Measurements from ENCODE around the gene AZU1. TPM values are rescaled to one million over a fixed set of nuclear protein-coding genes. Genes with fewer than 3 reads are reported as not detected.

AZU1 gene
- total RNA-seq, 1 donor from 2014 or later = 0.75 TPM

DNA sequence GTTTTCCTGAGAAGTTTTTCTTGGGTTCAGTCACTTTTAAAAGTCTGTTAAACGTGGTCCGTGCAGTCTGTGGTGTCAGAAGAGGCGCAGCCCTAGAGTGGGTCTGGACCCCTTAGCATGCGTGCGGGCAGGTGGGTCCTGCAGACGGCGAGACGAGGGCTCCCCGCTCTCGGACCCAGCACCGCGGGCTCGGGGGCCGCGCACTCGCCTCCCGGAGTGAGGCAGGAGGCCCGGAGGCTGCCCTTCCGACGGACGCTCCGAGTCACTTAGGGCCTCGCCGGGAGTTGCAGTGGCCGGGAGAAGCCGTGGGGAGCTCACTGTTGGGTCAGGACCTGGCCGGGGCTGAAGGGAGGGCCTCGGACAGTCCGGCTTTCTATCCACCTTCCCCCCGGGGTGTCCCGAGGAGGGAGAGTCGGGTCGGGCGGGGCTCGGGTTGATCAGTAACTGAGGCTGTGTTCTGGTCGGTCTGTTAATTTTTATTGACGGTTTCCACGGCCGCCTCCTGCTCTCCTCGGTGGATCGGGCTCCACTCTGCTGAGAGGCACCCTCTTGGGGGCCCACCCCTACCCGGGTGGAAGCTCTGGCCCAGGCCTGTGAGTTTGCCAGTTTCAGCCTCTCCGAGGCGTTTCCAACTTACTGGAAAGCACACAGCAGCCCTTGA is 29.1 kb upstream of the AZU1 start:
- no peak for DNase-seq
- Histone ChIP-seq H3K4me3 (peak overlapping the region; percentile 83), H3K4me1 (peaks cover 55% of the 10 kb centered on the region), H3K9me3 (no peaks in the 10 kb centered on the region), H3K36me3 (peaks cover 37% of the 10 kb centered on the region), H3K27ac (peak overlapping the region; percentile 85), H3K27me3 (no peaks in the 10 kb centered on the region)
- TF ChIP-seq, protein P1, sequence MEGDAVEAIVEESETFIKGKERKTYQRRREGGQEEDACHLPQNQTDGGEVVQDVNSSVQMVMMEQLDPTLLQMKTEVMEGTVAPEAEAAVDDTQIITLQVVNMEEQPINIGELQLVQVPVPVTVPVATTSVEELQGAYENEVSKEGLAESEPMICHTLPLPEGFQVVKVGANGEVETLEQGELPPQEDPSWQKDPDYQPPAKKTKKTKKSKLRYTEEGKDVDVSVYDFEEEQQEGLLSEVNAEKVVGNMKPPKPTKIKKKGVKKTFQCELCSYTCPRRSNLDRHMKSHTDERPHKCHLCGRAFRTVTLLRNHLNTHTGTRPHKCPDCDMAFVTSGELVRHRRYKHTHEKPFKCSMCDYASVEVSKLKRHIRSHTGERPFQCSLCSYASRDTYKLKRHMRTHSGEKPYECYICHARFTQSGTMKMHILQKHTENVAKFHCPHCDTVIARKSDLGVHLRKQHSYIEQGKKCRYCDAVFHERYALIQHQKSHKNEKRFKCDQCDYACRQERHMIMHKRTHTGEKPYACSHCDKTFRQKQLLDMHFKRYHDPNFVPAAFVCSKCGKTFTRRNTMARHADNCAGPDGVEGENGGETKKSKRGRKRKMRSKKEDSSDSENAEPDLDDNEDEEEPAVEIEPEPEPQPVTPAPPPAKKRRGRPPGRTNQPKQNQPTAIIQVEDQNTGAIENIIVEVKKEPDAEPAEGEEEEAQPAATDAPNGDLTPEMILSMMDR (IDR thresholded peaks at IDR 0.05) = no peak
- intact Hi-C loops (cut with DNase I) = no loop called here
- no peak for ATAC-seq

DNA sequence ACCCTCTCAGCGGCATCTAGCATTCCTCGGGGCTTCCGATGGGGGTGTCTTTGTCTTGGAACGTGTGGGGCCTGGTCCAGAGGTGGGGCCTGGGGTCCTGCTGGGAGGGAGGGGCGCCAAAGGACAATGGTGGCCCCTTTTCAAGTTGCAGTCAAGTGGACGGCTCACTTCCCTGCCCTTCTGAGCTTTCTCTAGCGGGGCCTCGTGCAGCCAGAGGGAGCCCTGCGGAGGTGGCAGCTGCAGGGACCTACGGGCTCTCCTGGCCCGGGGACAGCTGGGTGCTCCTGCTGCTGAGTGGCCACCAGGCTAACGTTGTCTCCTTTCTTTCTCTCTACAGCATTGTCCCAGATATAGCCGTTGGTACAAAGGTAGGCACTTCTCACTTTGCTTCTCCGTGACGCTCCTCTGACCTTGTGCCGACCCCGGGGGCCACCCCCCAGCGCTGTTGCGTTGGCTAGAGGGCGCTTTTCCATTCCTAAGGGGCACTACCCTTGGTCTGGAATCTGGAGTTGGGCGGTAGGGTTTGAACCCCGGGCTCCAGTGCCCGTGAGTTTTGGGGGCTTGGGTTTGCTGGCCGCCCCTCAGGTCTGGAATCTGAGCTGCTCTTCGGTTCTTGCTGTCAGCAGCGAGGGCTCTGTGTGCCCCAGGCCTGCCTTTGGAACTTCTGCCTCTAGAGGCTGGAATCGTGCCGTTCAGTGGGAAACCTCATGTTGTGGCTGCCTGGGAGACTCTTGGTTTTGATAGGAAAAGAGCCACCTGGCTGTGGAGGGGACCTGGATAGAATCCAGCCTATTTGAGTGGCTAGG is 28.4 kb upstream of the AZU1 start:
- intact Hi-C loops (cut with DNase I) = no loop called here
- no peak for DNase-seq
- H3K4me1 ChIP-seq = peaks cover 55% of the 10 kb centered on the region

DNA sequence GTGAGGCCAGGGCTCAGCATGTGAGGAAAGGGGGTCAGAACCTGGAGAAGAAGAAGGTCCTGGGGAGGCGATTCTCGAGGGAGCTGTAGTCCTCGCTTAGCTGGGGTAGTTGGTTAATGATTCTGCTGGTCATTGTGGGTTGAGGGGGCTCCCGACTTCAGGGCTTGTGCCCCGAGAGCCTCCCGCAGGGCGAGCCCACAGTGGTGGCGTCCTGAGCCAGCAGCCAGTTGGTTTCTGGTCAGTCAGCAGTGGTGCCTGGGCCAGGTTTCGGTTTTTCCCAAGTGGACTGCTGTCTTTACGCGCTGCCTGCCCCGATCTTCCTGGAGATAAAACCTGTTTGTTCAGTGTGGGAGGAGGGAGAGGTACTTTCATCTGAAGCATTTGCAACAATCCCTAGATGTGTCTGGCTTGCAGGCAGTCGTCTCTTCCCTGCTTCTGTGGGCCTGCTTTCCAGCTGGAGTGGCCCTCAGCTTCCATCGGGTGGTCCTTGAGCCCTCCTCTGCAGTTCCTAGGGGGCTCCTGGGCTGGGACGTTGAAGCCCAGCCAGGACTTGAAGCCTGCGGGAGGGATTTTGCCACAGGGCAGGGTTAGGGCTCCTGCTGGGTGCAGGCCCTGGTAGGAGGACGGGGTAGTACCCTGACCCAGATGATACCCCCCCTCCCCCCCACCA is 27.1 kb upstream of the AZU1 start:
- Histone ChIP-seq H3K27me3 (no peaks in the 10 kb centered on the region), H3K4me3 (peak overlapping the region; percentile 83), H3K27ac (peak overlapping the region; percentile 36), H3K9me3 (no peaks in the 10 kb centered on the region), H3K4me1 (peaks cover 55% of the 10 kb centered on the region), H3K36me3 (peaks cover 56% of the 10 kb centered on the region)
- DNase-seq (no peak), ATAC-seq (no peak)
- intact Hi-C loops (cut with DNase I) = no loop called here
- TF ChIP-seq, protein P1 (IDR thresholded peaks at IDR 0.05) = no peak

More for the DNA sequence above, 28.4 kb upstream of the AZU1 start:
- no peak for ATAC-seq
- H3K9me3 ChIP-seq = no peaks in the 10 kb centered on the region
- H3K27me3 ChIP-seq = no peaks in the 10 kb centered on the region
- peak overlapping the region; percentile 83 for H3K4me3 ChIP-seq
- H3K36me3 ChIP-seq = peaks cover 44% of the 10 kb centered on the region
- H3K27ac ChIP-seq = peak overlapping the region; percentile 85
- TF ChIP-seq, protein P1 (IDR thresholded peaks at IDR 0.05) = no peak

DNA sequence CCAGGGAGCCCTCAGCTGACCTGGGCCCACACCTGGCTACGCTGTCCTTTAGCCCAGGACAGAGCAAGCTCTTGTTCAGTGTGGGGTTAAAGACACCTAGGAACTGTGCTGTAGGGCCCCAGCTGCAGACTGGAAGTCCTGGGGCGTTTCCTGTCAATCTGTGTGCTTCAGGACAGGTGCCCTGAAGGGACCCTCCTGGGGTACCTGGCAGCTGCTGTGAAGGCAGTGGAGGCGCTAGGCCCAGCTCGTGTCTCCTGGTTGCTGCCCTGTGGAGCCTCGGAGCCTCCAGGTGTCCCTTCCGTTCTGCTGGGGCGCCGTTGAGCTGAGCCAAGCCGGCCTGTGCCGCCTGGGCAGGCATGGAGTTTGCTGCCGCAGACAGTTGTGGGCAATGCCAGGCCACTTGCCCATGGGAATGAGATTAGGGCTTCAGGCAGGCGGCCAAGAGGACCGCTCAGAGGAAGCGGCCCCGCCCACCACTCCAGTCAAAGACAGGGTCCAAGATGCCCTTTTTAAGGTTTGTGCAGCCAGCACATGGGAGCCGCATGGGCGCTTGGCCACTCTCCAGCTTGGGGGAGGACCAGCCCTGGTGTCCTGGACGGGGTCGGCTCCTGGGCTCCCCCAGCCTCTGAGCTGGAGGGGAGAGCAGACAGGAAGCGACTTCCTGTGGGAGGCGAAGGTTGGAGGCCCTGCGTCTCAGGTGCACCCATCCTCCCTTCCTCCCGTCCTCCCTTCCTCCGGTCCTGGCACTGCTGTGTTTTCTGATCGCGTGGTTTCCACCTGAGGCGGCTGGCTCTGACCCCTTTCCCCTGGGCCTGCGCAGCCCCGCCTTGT is 26.4 kb upstream of the AZU1 start:
- intact Hi-C loops (cut with DNase I) = no loop called here
- TF ChIP-seq, protein P1 (IDR thresholded peaks at IDR 0.05) = no peak
- H3K9me3 ChIP-seq = no peaks in the 10 kb centered on the region
- ATAC-seq = peak; percentile 0
- H3K4me1 ChIP-seq = peaks cover 48% of the 10 kb centered on the region
- peaks cover 64% of the 10 kb centered on the region for H3K36me3 ChIP-seq
- peak overlapping the region; percentile 61 for H3K27ac ChIP-seq
- DNase-seq = peak; percentile 89
- H3K27me3 ChIP-seq = no peaks in the 10 kb centered on the region
- peak overlapping the region; percentile 83 for H3K4me3 ChIP-seq

DNA sequence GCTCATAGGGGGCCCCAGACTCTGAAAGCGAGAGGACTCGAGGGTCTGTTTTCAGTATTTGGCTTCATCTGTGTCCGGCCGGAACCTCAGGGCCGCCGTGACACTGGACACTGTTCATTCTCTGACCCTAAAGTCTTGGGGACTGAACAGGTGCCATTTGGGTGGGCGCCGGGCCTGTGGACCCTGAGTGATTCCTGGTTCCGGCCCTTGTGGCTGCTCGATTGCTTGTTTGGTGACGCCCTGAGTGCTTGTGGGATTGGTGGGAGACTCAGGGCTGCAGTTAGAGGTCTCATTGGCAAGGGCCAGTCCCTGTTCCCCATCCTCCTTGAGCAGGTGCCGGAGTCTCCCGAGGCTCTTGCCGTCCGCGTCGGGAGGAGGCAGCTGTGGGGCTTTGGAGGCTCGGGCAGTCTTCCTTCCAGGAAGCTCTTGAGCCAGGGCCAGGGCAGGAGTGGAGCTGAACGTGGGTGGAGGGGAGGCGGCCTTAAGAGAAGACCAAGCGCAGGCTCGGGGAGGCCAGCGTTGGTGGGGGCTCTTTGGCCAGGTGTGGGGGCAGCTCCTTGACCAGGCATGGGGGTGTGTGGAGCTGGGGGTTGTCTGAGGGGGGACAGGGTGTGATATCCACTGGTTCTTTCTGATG is 25.7 kb upstream of the AZU1 start:
- intact Hi-C loops (cut with DNase I) = no loop called here
- H3K27ac ChIP-seq = peak overlapping the region; percentile 61
- peaks cover 71% of the 10 kb centered on the region for H3K36me3 ChIP-seq
- ATAC-seq = peak; percentile 29
- no peaks in the 10 kb centered on the region for H3K27me3 ChIP-seq
- no peaks in the 10 kb centered on the region for H3K9me3 ChIP-seq
- peak overlapping the region; percentile 83 for H3K4me3 ChIP-seq
- peaks cover 46% of the 10 kb centered on the region for H3K4me1 ChIP-seq
- DNase-seq = peak; percentile 88
- TF ChIP-seq, protein P1 (IDR thresholded peaks at IDR 0.05) = no peak
